ENCODE measurements around the gene KIF23.

GRCh38 chr15:69384626-69385598, 29.2 kb upstream of the KIF23 start:
- TF ChIP-seq POLR2AphosphoS5 (IDR thresholded peaks at IDR 0.05) (no peak), CTCF (IDR thresholded peaks at IDR 0.05) (no peak), POLR2A (IDR thresholded peaks at IDR 0.05) (no peak)
